ENCODE data around the gene SNX9.

- no peak for TF ChIP-seq CTCF (IDR thresholded peaks at IDR 0.05)
- no peak for TF ChIP-seq POLR2A (IDR thresholded peaks at IDR 0.05)
Observed at GRCh38 chr6:157891544-157892362, 68.7 kb downstream of the SNX9 start.
